Suprapubic skin (tissue), 4 donors: ENCODE results near the gene CDC14A. TPM values are rescaled to one million over a fixed set of nuclear protein-coding genes. Genes with fewer than 3 reads are reported as not detected.

Experiments
- DNase-seq, 2 donors: peaks; one replicate each; pipeline ENCODE4 v3.0.0-alpha.2; 2019; ENCODE audit warnings: low spot score in 2 of 2
- H3K27ac ChIP-seq: fragments of 200-600 bp; sonication (generic); one replicate; pipeline ENCODE4 v1.5.1; 2019
- H3K27me3 ChIP-seq: fragments of 200-600 bp; sonication (generic); one replicate; pipeline ENCODE4 v1.5.1; 2019
- H3K36me3 ChIP-seq: fragments of 200-600 bp; sonication (generic); one replicate; pipeline ENCODE4 v1.5.1; 2019
- H3K4me1 ChIP-seq: fragments of 200-600 bp; sonication (generic); one replicate; pipeline ENCODE4 v1.5.1; 2019
- H3K4me3 ChIP-seq: fragments of 200-600 bp; sonication (generic); one replicate; pipeline ENCODE4 v1.5.1; 2019; ENCODE audit warnings: mild to moderate bottlenecking
- H3K9me3 ChIP-seq: fragments of 200-600 bp; sonication (generic); one replicate; pipeline ENCODE4 v1.5.1; 2019
- CTCF ChIP-seq, 2 donors: fragments of 200-600 bp in 1 of 2; fragments of 450-650 bp in 1 of 2; sonication (generic) in 1 of 2; IDR thresholded peaks; one replicate each; pipeline ENCODE4 v1.5.1; 2016 to 2019; ENCODE audit warnings: antibody characterized with exemption in 2 of 2, mild to moderate bottlenecking in 1 of 2, moderate library complexity in 1 of 2
- EP300 ChIP-seq: sonication (generic); formaldehyde crosslinking; IDR thresholded peaks from one replicate; pipeline ENCODE4 v1.6.1; 2017; ENCODE audit warnings: antibody characterized with exemption
- POLR2A ChIP-seq, 2 donors: fragments of 450-650 bp; IDR thresholded peaks; one replicate each; pipeline ENCODE4 v1.6.1; 2017; ENCODE audit warnings: antibody characterized with exemption in 2 of 2, mild to moderate bottlenecking in 2 of 2, moderate library complexity in 2 of 2
- POLR2AphosphoS5 ChIP-seq, 3 donors: sonication (generic); formaldehyde crosslinking; IDR thresholded peaks; one replicate each; pipeline ENCODE4 v1.6.1; 2017; ENCODE audit warnings: antibody characterized with exemption in 3 of 3
- WGBS: methylation state at CpG from one replicate; pipeline ENCODE4 v1.1.5; 2018; 5-methylcytosine and 5-hydroxymethylcytosine counted together
- total RNA-seq, 4 donors: library from RNA; depleted of rRNA; stranded (reverse); fragments of >200 nt; gene quantifications; one replicate each; pipeline ENCODE4 v1.1.0, GENCODE V29; 2016

Gene CDC14A
- total RNA-seq, 4 donors from 2014 or later = 9.9 to 22.8 (median 17.5) TPM

GRCh38 chr1:100443811-100444571, 91.7 kb downstream of the CDC14A start:
- no peak for DNase-seq
- Histone ChIP-seq H3K4me1 (no peaks in the 10 kb centered on the region), H3K36me3 (no peaks in the 10 kb centered on the region), H3K4me3 (no peak overlapping the region), H3K27ac (no peak overlapping the region), H3K27me3 (no peaks in the 10 kb centered on the region), H3K9me3 (no peaks in the 10 kb centered on the region)
- TF ChIP-seq POLR2AphosphoS5 (IDR thresholded peaks at IDR 0.05) (no peak), POLR2A (IDR thresholded peaks at IDR 0.05) (no peak), EP300 (no peak), CTCF (IDR thresholded peaks at IDR 0.05) (no peak)
- 69% methylated on average over 7 of the region's 7 CpGs for WGBS

GRCh38 chr1:100445565-100445964, 93.3 kb downstream of the CDC14A start:
- Histone ChIP-seq H3K4me1 (no peaks in the 10 kb centered on the region), H3K36me3 (no peaks in the 10 kb centered on the region), H3K4me3 (no peak overlapping the region), H3K27ac (no peak overlapping the region), H3K27me3 (no peaks in the 10 kb centered on the region), H3K9me3 (no peaks in the 10 kb centered on the region)
- no peak for DNase-seq
- no peak for TF ChIP-seq POLR2AphosphoS5 (IDR thresholded peaks at IDR 0.05)
- TF ChIP-seq CTCF (IDR thresholded peaks at IDR 0.05) = no peak
- no peak for TF ChIP-seq POLR2A (IDR thresholded peaks at IDR 0.05)
- no peak for TF ChIP-seq EP300

- Histone ChIP-seq H3K9me3 (no peaks in the 10 kb centered on the region), H3K36me3 (no peaks in the 10 kb centered on the region), H3K27ac (no peak overlapping the region), H3K27me3 (no peaks in the 10 kb centered on the region), H3K4me1 (no peaks in the 10 kb centered on the region), H3K4me3 (no peak overlapping the region)
- no peak for DNase-seq
- TF ChIP-seq POLR2A (IDR thresholded peaks at IDR 0.05) = no peak
- 85% methylated on average over 1 of the region's 1 CpG for WGBS
Observed at GRCh38 chr1:100448366-100448765, 96.1 kb downstream of the CDC14A start.

GRCh38 chr1:100449477-100449876, 97.2 kb downstream of the CDC14A start:
- H3K4me1 ChIP-seq = no peaks in the 10 kb centered on the region
- no peaks in the 10 kb centered on the region for H3K27me3 ChIP-seq
- H3K36me3 ChIP-seq = no peaks in the 10 kb centered on the region
- TF ChIP-seq CTCF (IDR thresholded peaks at IDR 0.05) (no peak), POLR2A (IDR thresholded peaks at IDR 0.05) (no peak), EP300 (no peak), POLR2AphosphoS5 (IDR thresholded peaks at IDR 0.05) (no peak)
- H3K9me3 ChIP-seq = no peaks in the 10 kb centered on the region
- DNase-seq = no peak
- H3K4me3 ChIP-seq = no peak overlapping the region
- WGBS = 87% methylated on average over 4 of the region's 4 CpGs
- H3K27ac ChIP-seq = no peak overlapping the region

GRCh38 chr1:100452641-100453040, 100.3 kb downstream of the CDC14A start:
- H3K27ac ChIP-seq = no peak overlapping the region
- WGBS = 60% methylated on average over 1 of the region's 1 CpG
- DNase-seq = no peak
- H3K9me3 ChIP-seq = no peaks in the 10 kb centered on the region
- no peak for TF ChIP-seq CTCF (IDR thresholded peaks at IDR 0.05)
- TF ChIP-seq POLR2AphosphoS5 (IDR thresholded peaks at IDR 0.05) = no peak
- no peak for TF ChIP-seq POLR2A (IDR thresholded peaks at IDR 0.05)
- TF ChIP-seq EP300 = no peak
- H3K27me3 ChIP-seq = no peaks in the 10 kb centered on the region
- H3K36me3 ChIP-seq = no peaks in the 10 kb centered on the region
- no peaks in the 10 kb centered on the region for H3K4me1 ChIP-seq
- H3K4me3 ChIP-seq = no peak overlapping the region
